ENCODE data around the gene ZMIZ1. TPM values are rescaled to one million over a fixed set of nuclear protein-coding genes. Genes with fewer than 3 reads are reported as not detected.
A peak's percentile ranks its signal among the peaks of the same experiment; 100 is the strongest.

ZMIZ1 gene
- polyA plus RNA-seq, 1 experiment: 7.6 TPM

GRCh38 chr10:79116368-79116767 lies 47.6 kb downstream of the ZMIZ1 start:
- Histone ChIP-seq H3K27me3 (ENCODE audit: control insufficient read depth, insufficient read depth, low read length) (no peaks in the 10 kb centered on the region), H3K4me3 (ENCODE audit: low read depth, low read length) (no peak overlapping the region), H3K9me3 (ENCODE audit: control insufficient read depth, insufficient read depth, low read length) (no peaks in the 10 kb centered on the region; the same call in 1 of the 2 replicates), H3K27ac (ENCODE audit: low read depth, low read length) (no peak overlapping the region)
- CTCF ChIA-PET: no interaction called here
- TF ChIP-seq, protein P1, sequence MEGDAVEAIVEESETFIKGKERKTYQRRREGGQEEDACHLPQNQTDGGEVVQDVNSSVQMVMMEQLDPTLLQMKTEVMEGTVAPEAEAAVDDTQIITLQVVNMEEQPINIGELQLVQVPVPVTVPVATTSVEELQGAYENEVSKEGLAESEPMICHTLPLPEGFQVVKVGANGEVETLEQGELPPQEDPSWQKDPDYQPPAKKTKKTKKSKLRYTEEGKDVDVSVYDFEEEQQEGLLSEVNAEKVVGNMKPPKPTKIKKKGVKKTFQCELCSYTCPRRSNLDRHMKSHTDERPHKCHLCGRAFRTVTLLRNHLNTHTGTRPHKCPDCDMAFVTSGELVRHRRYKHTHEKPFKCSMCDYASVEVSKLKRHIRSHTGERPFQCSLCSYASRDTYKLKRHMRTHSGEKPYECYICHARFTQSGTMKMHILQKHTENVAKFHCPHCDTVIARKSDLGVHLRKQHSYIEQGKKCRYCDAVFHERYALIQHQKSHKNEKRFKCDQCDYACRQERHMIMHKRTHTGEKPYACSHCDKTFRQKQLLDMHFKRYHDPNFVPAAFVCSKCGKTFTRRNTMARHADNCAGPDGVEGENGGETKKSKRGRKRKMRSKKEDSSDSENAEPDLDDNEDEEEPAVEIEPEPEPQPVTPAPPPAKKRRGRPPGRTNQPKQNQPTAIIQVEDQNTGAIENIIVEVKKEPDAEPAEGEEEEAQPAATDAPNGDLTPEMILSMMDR (IDR thresholded peaks at IDR 0.05; ENCODE audit: low read depth, low read length): no peak
- POLR2A ChIA-PET: no interaction called here
- DNase-seq (ENCODE audit: low read depth, low spot score): no peak

- H3K27ac ChIP-seq (ENCODE audit: low read depth, low read length): peak overlapping the region; percentile 47
- H3K27me3 ChIP-seq (ENCODE audit: control insufficient read depth, insufficient read depth, low read length): no peaks in the 10 kb centered on the region
- no peak overlapping the region for H3K4me3 ChIP-seq (ENCODE audit: low read depth, low read length)
- TF ChIP-seq, protein P1 (IDR thresholded peaks at IDR 0.05; ENCODE audit: low read depth, low read length): no peak
- POLR2A ChIA-PET: no interaction called here
- no peaks in the 10 kb centered on the region; the same call in 1 of the 2 replicates for H3K9me3 ChIP-seq (ENCODE audit: control insufficient read depth, insufficient read depth, low read length)
- CTCF ChIA-PET: no interaction called here
- no peak for DNase-seq (ENCODE audit: low read depth, low spot score)
Observed at GRCh38 chr10:79116801-79117723, 48.3 kb downstream of the ZMIZ1 start.

DNA sequence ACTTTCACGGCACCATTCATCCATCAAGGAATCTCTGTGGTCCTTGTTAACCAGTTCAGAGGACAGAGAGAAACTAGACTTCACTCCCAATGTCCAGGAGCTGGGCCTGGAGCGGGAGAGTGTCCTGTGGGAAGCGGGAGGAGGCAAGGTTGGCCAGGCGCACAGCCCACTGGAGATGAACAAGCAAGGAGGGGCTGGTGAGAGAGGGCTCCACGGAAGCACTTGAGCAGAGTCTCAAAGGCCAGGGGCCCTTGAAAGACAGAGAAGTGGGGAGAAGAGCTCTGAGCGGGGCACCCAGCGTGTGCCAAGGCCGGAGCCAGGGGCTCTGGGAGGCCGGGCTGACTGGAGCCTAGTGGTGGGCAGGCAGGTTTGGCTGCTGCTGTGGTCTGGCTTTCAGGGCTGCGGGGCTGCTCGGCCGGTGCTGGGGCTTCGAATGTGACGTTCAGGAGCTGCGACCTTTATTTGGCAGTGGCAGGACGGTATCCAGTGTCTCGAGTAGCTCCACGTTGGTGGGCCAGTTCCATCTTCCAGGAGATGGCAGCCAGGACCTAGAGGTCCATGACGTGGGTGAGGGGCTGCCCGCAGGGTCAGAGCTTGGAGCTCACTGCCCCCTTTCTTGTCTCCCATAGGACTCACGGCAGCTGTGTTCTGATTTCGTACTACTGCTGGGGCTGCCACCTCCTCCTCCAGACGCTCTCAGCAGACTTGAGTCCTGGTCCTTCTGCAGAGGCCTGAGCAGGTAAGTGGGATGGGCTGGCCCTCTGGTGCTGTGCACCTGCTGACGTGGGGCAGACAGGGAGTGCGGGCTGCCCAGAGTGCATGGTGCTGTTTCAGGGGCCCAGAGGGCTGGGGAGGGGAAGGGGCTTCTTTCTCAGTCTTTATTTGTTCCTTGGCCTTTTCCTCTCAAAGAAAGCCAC lies 49.8 kb downstream of the ZMIZ1 start:
- H3K27me3 ChIP-seq (ENCODE audit: control insufficient read depth, insufficient read depth, low read length): no peaks in the 10 kb centered on the region
- ChIA-PET CTCF (no interaction called here), POLR2A (no interaction called here)
- no peak for DNase-seq (ENCODE audit: low read depth, low spot score)
- H3K4me3 ChIP-seq (ENCODE audit: low read depth, low read length): no peak overlapping the region
- no peak overlapping the region for H3K27ac ChIP-seq (ENCODE audit: low read depth, low read length)
- TF ChIP-seq, protein P1 (IDR thresholded peaks at IDR 0.05; ENCODE audit: low read depth, low read length): no peak
- no peaks in the 10 kb centered on the region; the same call in 1 of the 2 replicates for H3K9me3 ChIP-seq (ENCODE audit: control insufficient read depth, insufficient read depth, low read length)

DNA sequence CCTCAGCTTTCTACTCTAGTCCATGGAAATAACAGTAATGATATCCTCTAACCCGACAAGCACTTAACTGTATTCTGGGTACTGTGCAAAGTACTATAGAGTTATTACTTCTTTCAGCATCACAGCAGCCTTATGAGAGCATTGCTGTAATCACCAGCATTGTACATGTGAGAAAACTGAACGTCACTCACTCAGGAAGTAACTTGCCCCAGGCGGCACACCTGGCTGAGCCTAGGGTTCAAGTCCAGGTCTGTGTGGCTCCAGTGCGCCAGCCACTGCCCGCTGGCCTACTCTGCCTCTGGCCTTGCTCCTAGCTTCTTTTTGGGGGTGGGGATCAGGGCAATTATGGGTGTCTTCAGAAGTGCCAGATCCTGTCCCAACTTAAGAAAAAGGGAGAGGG lies 50.5 kb downstream of the ZMIZ1 start:
- CTCF ChIA-PET: no interaction called here
- no peak overlapping the region for H3K27ac ChIP-seq (ENCODE audit: low read depth, low read length)
- no peaks in the 10 kb centered on the region for H3K27me3 ChIP-seq (ENCODE audit: control insufficient read depth, insufficient read depth, low read length)
- H3K9me3 ChIP-seq (ENCODE audit: control insufficient read depth, insufficient read depth, low read length): no peaks in the 10 kb centered on the region; the same call in 1 of the 2 replicates
- TF ChIP-seq, protein P1 (IDR thresholded peaks at IDR 0.05; ENCODE audit: low read depth, low read length): no peak
- no peak overlapping the region for H3K4me3 ChIP-seq (ENCODE audit: low read depth, low read length)
- POLR2A ChIA-PET: no interaction called here
- no peak for DNase-seq (ENCODE audit: low read depth, low spot score)
